ENCODE results near the gene MYL7. TPM values are rescaled to one million over a fixed set of nuclear protein-coding genes. Genes with fewer than 3 reads are reported as not detected.

MYL7 gene
- polyA plus RNA-seq, 2 donors, result 0.12 to 0.53 TPM

- Histone ChIP-seq H3K9me3 (ENCODE audit: control insufficient read depth in 2 of 2, insufficient read depth in 1 of 2, low read depth in 1 of 2, low read length in 1 of 2) (no peaks in the 10 kb centered on the region), H3K27ac (ENCODE audit: low read depth in 2 of 2, low read length in 1 of 2) (no peak overlapping the region), H3K4me1 (ENCODE audit: control insufficient read depth in 2 of 2, insufficient read depth in 2 of 2, low read length in 1 of 2) (peaks cover 0 to 2% of the 10 kb centered on the region in 2 donors), H3K27me3 (ENCODE audit: control insufficient read depth in 1 of 2, insufficient read depth in 2 of 2, low read length in 2 of 2) (no peaks in the 10 kb centered on the region), H3K4me3 (ENCODE audit: low read depth in 1 of 2, low read length in 2 of 2) (no peak overlapping the region), H3K36me3 (ENCODE audit: control insufficient read depth in 2 of 2, insufficient read depth in 2 of 2, low read length in 1 of 2) (no peaks in the 10 kb centered on the region)
- 82 to 83% methylated on average over 8 of the region's 8 CpGs for WGBS, 2 donors
These were observed 44.7 kb downstream of the MYL7 start for GRCh38 chr7:44096326-44096881.

- no peaks in the 10 kb centered on the region for H3K36me3 ChIP-seq (ENCODE audit: control insufficient read depth in 2 of 2, insufficient read depth in 2 of 2, low read length in 1 of 2)
- H3K4me3 ChIP-seq (ENCODE audit: low read depth in 1 of 2, low read length in 2 of 2), result no peak overlapping the region
- no peak overlapping the region for H3K27ac ChIP-seq (ENCODE audit: low read depth in 2 of 2, low read length in 1 of 2)
- 88 to 94% methylated on average over 3 of the region's 3 CpGs for WGBS, 2 donors
- peaks cover 0 to 2% of the 10 kb centered on the region in 2 donors for H3K4me1 ChIP-seq (ENCODE audit: control insufficient read depth in 2 of 2, insufficient read depth in 2 of 2, low read length in 1 of 2)
- no peaks in the 10 kb centered on the region for H3K9me3 ChIP-seq (ENCODE audit: control insufficient read depth in 2 of 2, insufficient read depth in 1 of 2, low read depth in 1 of 2, low read length in 1 of 2)
- no peaks in the 10 kb centered on the region for H3K27me3 ChIP-seq (ENCODE audit: control insufficient read depth in 1 of 2, insufficient read depth in 2 of 2, low read length in 2 of 2)
These were observed 45.4 kb downstream of the MYL7 start for GRCh38 chr7:44095781-44096180.

- Histone ChIP-seq H3K27ac (ENCODE audit: low read depth in 2 of 2, low read length in 1 of 2) (no peak overlapping the region), H3K27me3 (ENCODE audit: control insufficient read depth in 1 of 2, insufficient read depth in 2 of 2, low read length in 2 of 2) (no peaks in the 10 kb centered on the region), H3K9me3 (ENCODE audit: control insufficient read depth in 2 of 2, insufficient read depth in 1 of 2, low read depth in 1 of 2, low read length in 1 of 2) (no peaks in the 10 kb centered on the region), H3K4me3 (ENCODE audit: low read depth in 1 of 2, low read length in 2 of 2) (no peak overlapping the region), H3K36me3 (ENCODE audit: control insufficient read depth in 2 of 2, insufficient read depth in 2 of 2, low read length in 1 of 2) (no peaks in the 10 kb centered on the region), H3K4me1 (ENCODE audit: control insufficient read depth in 2 of 2, insufficient read depth in 2 of 2, low read length in 1 of 2) (peaks cover 0 to 2% of the 10 kb centered on the region in 2 donors)
- 56 to 69% methylated on average over 2 of the region's 2 CpGs for WGBS, 2 donors
These were observed 46.1 kb downstream of the MYL7 start for GRCh38 chr7:44094883-44095592.

GRCh38 chr7:44094365-44094764 is 46.8 kb downstream of the MYL7 start:
- Histone ChIP-seq H3K27me3 (ENCODE audit: control insufficient read depth in 1 of 2, insufficient read depth in 2 of 2, low read length in 2 of 2) (no peaks in the 10 kb centered on the region), H3K4me3 (ENCODE audit: low read depth in 1 of 2, low read length in 2 of 2) (no peak overlapping the region), H3K27ac (ENCODE audit: low read depth in 2 of 2, low read length in 1 of 2) (no peak overlapping the region), H3K4me1 (ENCODE audit: control insufficient read depth in 2 of 2, insufficient read depth in 2 of 2, low read length in 1 of 2) (peaks cover 0 to 2% of the 10 kb centered on the region in 2 donors), H3K9me3 (ENCODE audit: control insufficient read depth in 2 of 2, insufficient read depth in 1 of 2, low read depth in 1 of 2, low read length in 1 of 2) (no peaks in the 10 kb centered on the region), H3K36me3 (ENCODE audit: control insufficient read depth in 2 of 2, insufficient read depth in 2 of 2, low read length in 1 of 2) (no peaks in the 10 kb centered on the region)
- WGBS, 2 donors, result 55 to 62% methylated on average over 2 of the region's 2 CpGs

DNA sequence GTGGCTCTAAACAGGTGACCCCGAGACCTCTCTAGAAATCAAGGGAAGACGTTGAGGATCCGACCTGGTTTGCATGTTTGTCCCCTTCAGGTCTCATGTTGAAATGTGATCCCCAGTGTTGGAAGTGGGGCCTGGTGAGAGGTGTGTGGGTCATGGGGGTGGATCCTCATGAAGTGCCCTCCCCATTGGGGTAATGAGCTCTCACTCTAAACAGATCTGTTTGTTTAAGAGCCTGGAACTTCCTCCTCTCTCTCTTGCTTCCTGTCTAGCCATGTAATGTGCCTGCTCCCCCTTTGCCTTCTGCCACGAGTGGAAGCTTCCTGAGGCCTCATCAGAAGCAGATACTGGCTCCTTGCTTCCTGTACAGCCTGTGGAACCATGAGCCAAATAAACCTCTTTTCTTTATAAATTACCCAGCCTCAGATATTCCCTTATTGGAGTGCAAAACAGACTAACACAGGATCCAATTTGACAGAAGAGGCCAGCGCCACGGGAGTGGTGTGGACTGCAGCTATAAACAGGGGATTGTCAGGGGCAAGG is 48.0 kb downstream of the MYL7 start:
- Histone ChIP-seq H3K27ac (ENCODE audit: low read depth in 2 of 2, low read length in 1 of 2) (no peak overlapping the region), H3K4me3 (ENCODE audit: low read depth in 1 of 2, low read length in 2 of 2) (no peak overlapping the region), H3K9me3 (ENCODE audit: control insufficient read depth in 2 of 2, insufficient read depth in 1 of 2, low read depth in 1 of 2, low read length in 1 of 2) (no peaks in the 10 kb centered on the region), H3K4me1 (ENCODE audit: control insufficient read depth in 2 of 2, insufficient read depth in 2 of 2, low read length in 1 of 2) (peaks cover 2% of the 10 kb centered on the region in 2 donors), H3K27me3 (ENCODE audit: control insufficient read depth in 1 of 2, insufficient read depth in 2 of 2, low read length in 2 of 2) (no peaks in the 10 kb centered on the region), H3K36me3 (ENCODE audit: control insufficient read depth in 2 of 2, insufficient read depth in 2 of 2, low read length in 1 of 2) (no peaks in the 10 kb centered on the region)
- 78 to 79% methylated on average over 6 of the region's 6 CpGs for WGBS, 2 donors

Other genes starting within 250 kb of the MYL7 start
- gene URGCP, start 234.7 kb downstream of the MYL7 start, polyA plus RNA-seq, result 10 to 100 TPM; 12.2 to 18.8 TPM
- 1 to 10 TPM; 8.3 to 8.5 TPM for gene UBE2D4, start 214.9 kb downstream of the MYL7 start, polyA plus RNA-seq
- under 1 TPM in 1 of 2 donors, not detected in 1; 0.01 TPM for gene SPDYE1, start 143.4 kb downstream of the MYL7 start, polyA plus RNA-seq
- gene DBNL, start 96.6 kb downstream of the MYL7 start, polyA plus RNA-seq, result 100 to 1,000 TPM; 157 to 215 TPM
- 1 to 10 TPM; 2.1 to 3.8 TPM for gene PGAM2, start 75.8 kb downstream of the MYL7 start, polyA plus RNA-seq
- gene POLM, start 58.8 kb downstream of the MYL7 start, polyA plus RNA-seq, result 10 to 100 TPM; 11.4 to 26.3 TPM
- gene AEBP1, start 37.0 kb downstream of the MYL7 start, polyA plus RNA-seq, result 10 to 100 TPM in 1 of 2 donors, 1 to 10 TPM in 1; 8.8 to 19.9 TPM
- gene POLD2, start 17.8 kb downstream of the MYL7 start, polyA plus RNA-seq, result 10 to 100 TPM; 60.1 to 94.9 TPM
- gene GCK, start 48.1 kb upstream of the MYL7 start, polyA plus RNA-seq, result under 1 TPM; 0.18 to 0.27 TPM
- 10 to 100 TPM; 32.7 to 52.6 TPM for gene YKT6, start 59.6 kb upstream of the MYL7 start, polyA plus RNA-seq
- gene CAMK2B, start 184.3 kb upstream of the MYL7 start, polyA plus RNA-seq, result 1 to 10 TPM in 1 of 2 donors, under 1 TPM in 1; 0.33 to 1.2 TPM